NB4 (cell line): ENCODE results near the gene DUSP16.
A peak's percentile ranks its signal among the peaks of the same experiment; 100 is the strongest.
"Not testable (repeated sequence)": the region's sequence is repeated elsewhere in the genome, so short reads cannot be mapped to it uniquely, and the experiment has no call there.

Experiments used
- DNase-seq: peaks from one replicate; pipeline ENCODE4 v3.0.0; 2010; ENCODE audit warnings: low read depth
- H3K4me3 ChIP-seq: one replicate; pipeline ENCODE4 v1.5.1; 2011; ENCODE audit warnings: mild to moderate bottlenecking, low read depth, low read length, moderate library complexity
- MYC ChIP-seq: IDR thresholded peaks from 2 replicates; pipeline ENCODE4 v1.6.1; 2011; ENCODE audit warnings: low read depth, low read length
- POLR2A ChIP-seq: IDR thresholded peaks from 2 replicates; pipeline ENCODE4 v1.6.1; 2011; ENCODE audit warnings: mild to moderate bottlenecking; ENCODE audit not compliant: insufficient read length; ENCODE audit errors: extremely low read depth
- TF ChIP-seq, protein P1 (sequence below): IDR thresholded peaks from 2 replicates; pipeline ENCODE4 v1.6.1; 2011; ENCODE audit warnings: low read depth, low read length
- TF ChIP-seq, protein P2 (sequence below): IDR thresholded peaks from one replicate; pipeline ENCODE4 v1.5.1; 2012; ENCODE audit warnings: low read depth, low read length

DUSP16 gene

DNA sequence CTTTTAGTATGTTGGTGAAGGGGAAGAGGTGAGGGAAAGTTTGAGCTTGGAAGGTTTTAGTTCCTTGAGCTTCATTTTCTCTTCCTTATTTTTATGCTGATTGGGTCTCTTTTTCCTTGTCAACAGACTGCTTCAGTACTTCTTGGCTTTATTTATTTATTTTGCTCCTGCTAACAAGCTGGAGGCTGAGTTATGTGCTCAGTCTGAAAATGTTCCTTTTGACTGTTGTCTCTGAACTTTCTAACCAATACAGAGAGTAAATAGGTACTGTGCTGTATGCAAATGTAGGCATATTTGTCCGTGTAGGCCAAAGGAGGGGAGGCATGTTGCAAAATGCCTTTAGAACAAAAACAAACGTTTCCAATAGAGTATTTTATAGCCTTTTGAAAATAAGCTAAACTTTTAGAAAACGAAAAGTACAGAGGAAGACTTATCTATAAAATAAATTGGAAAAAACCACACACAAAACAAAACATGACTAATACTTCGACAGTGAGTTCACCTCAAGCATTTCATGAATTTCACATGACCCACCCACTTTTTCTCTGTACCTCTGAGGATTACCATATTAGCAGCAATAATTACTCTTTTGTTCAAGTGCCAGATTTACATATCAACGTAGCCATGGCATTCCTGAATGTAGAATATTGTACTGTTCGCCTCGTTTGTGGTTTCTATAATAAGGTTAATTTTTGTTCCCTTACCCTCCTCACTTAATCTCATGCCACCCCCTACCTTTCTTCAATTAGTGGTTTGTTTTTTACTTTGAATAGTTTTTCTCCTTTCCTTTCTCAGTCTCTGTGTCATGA lies 44.3 kb upstream of the DUSP16 start:
- no peak for TF ChIP-seq MYC
- no peak for TF ChIP-seq POLR2A
- TF ChIP-seq, protein P1, sequence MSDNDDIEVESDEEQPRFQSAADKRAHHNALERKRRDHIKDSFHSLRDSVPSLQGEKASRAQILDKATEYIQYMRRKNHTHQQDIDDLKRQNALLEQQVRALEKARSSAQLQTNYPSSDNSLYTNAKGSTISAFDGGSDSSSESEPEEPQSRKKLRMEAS = no peak
- TF ChIP-seq, protein P2, sequence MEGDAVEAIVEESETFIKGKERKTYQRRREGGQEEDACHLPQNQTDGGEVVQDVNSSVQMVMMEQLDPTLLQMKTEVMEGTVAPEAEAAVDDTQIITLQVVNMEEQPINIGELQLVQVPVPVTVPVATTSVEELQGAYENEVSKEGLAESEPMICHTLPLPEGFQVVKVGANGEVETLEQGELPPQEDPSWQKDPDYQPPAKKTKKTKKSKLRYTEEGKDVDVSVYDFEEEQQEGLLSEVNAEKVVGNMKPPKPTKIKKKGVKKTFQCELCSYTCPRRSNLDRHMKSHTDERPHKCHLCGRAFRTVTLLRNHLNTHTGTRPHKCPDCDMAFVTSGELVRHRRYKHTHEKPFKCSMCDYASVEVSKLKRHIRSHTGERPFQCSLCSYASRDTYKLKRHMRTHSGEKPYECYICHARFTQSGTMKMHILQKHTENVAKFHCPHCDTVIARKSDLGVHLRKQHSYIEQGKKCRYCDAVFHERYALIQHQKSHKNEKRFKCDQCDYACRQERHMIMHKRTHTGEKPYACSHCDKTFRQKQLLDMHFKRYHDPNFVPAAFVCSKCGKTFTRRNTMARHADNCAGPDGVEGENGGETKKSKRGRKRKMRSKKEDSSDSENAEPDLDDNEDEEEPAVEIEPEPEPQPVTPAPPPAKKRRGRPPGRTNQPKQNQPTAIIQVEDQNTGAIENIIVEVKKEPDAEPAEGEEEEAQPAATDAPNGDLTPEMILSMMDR = no peak
- H3K4me3 ChIP-seq = no peak overlapping the region
- no peak for DNase-seq

DNA sequence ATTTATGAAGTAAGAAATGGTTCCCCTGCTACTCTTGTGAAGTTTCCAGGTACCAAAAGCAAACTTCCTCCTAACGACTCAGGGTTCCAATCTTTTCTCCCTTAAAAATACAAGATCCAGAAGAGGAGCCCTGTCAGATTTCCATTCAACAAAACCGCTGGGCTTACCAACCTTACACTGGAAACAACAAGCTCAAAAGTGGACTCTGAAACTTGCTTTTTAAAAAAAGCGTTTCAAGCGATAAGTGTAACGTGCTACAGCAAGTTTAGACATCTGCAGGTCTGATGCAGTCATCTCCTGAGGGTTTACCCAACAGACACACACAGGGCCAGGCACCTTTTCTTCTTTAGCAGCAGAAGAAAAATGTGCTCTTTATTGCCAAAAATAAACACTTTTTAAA lies 42.1 kb upstream of the DUSP16 start:
- H3K4me3 ChIP-seq = no peak overlapping the region
- TF ChIP-seq, protein P1 = no peak
- TF ChIP-seq, protein P2 = no peak
- no peak for TF ChIP-seq MYC
- TF ChIP-seq POLR2A = no peak
- DNase-seq = no peak

DNA sequence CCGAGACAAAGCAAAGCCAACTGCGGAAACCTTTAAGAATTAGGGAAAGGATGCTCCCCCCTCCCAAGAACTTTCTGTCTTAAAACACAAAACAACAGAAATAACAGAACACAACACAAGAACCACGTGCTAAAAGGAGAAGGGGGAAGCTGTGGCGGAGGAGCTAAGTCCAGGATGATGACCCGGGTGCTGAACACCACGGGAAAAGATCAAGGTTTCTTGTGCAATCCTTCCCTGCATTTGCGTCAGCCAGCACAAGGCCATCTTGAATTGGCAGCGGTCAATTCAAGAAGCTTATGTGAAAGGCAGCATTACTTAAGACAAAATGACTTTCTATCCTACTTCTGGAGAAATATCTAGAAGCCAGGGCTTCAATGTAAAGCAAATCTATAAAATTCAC lies 38.0 kb upstream of the DUSP16 start:
- DNase-seq = peak; percentile 65
- H3K4me3 ChIP-seq = no peak overlapping the region
- TF ChIP-seq MYC = no peak
- TF ChIP-seq, protein P1 = peak; percentile 46

DNA sequence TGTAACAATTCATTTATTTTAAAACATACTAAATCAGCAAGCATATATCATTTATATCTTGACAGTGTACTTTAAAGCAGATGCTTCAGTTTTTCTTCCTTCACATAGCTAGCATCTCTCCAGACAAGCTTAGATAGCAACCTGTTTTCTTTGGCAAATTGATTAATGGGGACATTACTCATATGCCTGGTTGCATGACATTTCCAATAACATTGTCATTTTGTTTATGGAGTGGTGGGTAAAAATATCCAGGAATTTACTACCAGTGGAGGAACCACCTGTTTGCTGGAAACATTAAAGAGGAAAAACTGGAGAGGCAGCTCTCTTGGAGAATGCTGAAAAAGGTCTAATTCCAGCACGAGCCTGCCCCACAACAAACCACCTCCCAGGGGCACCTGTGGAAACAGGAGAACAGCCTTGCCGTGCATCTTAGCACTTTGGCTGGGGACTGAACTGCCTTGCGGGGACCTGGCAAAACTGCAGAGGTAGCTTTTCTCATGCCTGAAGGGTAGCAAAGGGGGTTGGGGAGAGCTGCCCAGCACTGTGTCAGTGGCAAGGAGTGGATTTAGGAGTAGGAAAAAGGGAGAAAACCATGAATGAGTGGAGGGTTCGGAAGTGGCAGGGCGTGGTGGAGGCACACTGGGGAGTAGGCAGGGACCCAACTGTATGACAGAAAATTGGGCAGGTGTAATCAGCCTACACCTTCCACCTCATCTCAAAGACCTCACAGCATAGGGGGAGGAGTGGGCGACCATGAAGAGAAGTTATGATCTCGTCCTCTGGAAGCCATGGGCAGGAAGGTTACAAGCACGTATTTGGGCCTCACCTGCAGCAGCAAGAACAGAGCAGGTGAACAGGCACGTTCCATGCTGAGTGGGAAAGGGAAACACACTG lies 37.3 kb upstream of the DUSP16 start:
- H3K4me3 ChIP-seq = no peak overlapping the region
- no peak for DNase-seq
- TF ChIP-seq MYC (no peak), POLR2A (no peak)
- TF ChIP-seq, protein P2 = no peak
- TF ChIP-seq, protein P1 = no peak

DNA sequence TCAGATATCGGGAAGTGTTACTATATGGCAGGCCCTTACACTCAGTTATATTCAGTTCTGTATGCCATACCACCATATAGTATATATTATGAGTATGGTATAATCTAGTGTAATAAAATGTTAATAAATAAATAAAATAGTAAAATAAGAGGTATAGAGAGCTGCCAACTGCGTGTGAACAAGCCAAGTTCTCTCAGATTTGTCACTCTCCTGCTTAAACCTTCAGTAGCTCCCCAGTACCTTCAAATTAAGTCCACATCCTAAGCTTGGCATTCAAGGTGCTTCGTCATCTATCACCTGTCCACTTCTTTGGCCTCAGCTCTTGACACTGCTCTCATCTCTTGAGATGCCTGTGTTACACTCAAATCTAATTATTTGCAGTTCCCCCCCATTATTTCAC lies 36.2 kb upstream of the DUSP16 start:
- DNase-seq = no peak
- H3K4me3 ChIP-seq = no peak overlapping the region
- no peak for TF ChIP-seq MYC

DNA sequence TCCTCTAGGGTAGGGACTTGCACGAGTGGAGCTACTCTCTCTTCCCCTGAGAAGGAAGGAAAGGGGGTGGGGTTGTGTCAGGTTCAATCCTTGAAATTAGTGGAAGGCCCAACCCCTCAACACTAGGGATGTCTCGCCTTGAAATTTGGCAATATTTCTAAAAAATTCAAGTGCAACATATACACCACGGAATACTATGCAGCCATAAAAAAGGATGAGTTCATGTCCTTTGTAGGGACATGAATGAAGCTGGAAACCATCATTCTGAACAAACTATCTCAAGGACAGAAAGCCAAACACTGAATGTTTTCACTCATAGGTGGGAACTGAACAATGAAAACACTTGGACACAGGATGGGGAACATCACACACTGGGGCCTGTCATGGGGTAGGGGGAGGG lies 33.9 kb upstream of the DUSP16 start:
- not testable (repeated sequence) for DNase-seq, H3K4me3 ChIP-seq

DNA sequence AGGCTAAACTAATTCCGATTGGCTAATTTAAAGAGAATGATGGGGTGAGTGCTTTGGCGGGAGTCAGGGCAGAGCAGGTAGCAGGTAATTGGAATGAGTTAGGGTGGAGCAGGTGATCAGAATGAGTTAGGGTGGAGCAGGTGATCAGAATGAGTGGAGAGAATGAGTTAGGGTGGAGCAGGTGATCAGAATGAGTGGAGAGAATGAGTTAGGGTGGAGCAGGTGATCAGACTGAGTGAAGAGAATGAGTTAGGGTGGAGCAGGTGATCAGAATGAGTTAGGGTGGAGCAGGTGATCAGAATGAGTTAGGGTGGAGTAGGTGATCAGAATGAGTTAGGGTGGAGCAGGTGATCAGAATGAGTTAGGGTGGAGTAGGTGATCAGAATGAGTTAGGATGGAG lies 33.3 kb upstream of the DUSP16 start:
- not testable (repeated sequence) for H3K4me3 ChIP-seq, DNase-seq

DNA sequence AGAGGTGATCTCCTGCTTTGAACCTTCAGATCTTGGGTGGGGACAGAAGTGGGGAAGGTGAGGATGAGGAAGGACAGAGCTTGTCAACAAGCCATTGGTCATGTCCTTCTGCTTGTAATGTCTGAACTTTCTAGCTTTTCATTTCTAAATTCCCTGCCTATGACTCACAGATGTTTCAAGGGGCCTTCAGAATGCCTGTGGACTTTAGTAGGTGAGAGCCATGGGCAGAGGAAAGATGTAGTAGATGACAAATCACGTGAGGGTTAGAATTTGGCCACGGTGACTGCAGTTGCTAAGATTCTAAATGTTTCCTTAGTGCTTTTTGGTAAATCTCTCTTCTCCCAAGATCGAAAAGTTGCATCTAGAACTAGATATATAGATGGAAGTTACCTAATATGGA lies 30.3 kb upstream of the DUSP16 start:
- H3K4me3 ChIP-seq = no peak overlapping the region
- TF ChIP-seq, protein P2 = no peak
- TF ChIP-seq, protein P1 = no peak
- TF ChIP-seq POLR2A (no peak), MYC (no peak)
- DNase-seq = no peak
